Renal cortex interstitium (tissue), 11 donors: ENCODE results near the gene HOXA13. TPM values are rescaled to one million over a fixed set of nuclear protein-coding genes. Genes with fewer than 3 reads are reported as not detected.

Experiments used
- DNase-seq, 11 donors: peaks; one replicate each; pipeline ENCODE4 v3.0.0-alpha.2; 2013; ENCODE audit warnings: low read depth in 9 of 11, low spot score in 4 of 11; ENCODE audit errors: extremely low read depth in 1 of 11
- polyA plus RNA-seq, 3 donors: library from polyadenylated mRNA; unstranded; fragments of 120-200 nt; gene quantifications; one replicate each; pipeline ENCODE4 v1.2.1, GENCODE V29; 2013; ENCODE audit not compliant: insufficient read length in 3 of 3

Gene HOXA13
- polyA plus RNA-seq, 3 donors = 0.01 TPM; not detected in 2

- DNase-seq = no peak
These were observed 13.8 kb downstream of the HOXA13 start for GRCh38 chr7:27185854-27186667.

GRCh38 chr7:27185013-27185853, 14.7 kb downstream of the HOXA13 start, which contains the start of gene HOXA11:
HOXA11 (minus strand) TSS chr7:27185232; CDS start chr7:27185144, 88 bp downstream.
- peak; percentile 88 to 97 (median 92) for DNase-seq

GRCh38 chr7:27184337-27185012, 15.4 kb downstream of the HOXA13 start:
- DNase-seq = no peak

- no peak for DNase-seq
These were observed 16.1 kb downstream of the HOXA13 start for GRCh38 chr7:27183682-27184336.

GRCh38 chr7:27182861-27183681, 16.8 kb downstream of the HOXA13 start:
- no peak for DNase-seq

GRCh38 chr7:27182285-27182841, 17.5 kb downstream of the HOXA13 start:
- no peak for DNase-seq

DNA sequence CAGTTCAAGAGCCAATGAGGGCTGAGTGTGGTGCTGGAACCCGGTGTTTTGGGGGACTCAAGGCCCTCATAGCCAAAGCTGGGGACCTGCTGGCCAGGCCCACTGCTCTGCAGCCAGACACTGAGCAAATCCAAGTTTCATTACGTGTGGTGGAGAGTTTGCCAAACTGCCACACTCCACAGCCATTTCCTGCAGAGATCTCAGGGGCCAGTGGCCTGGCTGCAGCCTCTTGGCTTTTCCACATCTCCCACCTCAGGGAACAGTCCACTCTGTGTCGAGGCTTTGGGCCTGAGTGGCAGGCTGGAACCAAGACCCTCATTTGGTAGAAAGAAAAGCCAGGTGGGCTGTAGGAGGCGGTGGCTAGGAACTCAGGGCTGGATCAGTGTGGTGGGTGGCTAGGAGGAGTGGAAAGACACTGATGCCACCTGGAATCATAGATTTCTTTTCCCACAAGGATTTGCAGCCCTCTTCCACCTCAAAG, 18.1 kb downstream of the HOXA13 start:
- no peak for DNase-seq

DNA sequence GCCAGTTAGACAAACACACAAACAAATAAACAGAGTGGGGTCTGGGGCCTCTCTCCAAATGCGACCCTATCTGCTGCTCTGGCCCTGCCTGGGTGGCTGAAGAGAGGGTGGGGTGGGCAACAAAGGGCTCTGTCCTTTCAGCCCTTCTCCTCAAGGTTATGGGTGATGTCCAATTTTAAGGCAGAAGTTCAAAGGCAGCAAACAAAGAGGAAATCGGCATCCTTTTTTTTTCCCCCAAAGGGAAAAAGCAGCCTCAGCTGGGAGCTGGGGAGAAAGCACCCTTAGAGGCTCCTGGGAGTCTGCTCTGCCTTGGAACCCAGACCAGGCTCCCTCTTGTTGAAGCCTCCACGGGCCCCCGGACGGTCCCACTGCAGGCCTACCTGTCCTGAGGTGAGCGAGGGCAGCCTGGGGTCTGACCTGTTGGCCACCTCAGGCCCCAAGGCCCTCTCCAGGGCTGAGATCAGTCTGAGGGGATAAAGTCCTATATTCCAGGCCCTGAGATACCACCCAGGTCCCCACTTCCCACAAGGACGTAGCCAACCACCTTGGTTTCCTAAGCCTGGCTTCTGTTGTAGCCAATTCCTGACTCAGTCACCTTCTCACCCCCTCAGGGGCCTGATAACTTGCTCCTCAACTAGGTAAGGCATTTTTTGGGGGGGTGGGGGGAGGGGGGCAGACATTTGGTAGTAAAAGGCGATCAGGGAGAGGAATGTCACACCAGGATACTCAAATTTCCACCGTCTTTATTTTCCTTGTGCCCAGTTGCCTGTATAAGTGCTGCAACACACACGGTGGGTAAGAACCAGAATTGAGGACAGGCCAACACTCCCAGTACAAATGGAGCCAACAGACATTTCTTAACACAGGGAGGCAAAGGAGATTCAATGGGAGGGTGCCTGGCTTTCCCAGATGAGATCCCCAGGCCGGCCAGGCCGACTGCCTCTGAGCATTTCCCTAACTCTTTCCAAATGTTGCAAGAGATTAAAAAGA, 19.2 kb downstream of the HOXA13 start:
- DNase-seq = no peak

- DNase-seq = peak in 10 of 11 donors; percentile 83 to 94 (median 89)
These were observed 20.1 kb downstream of the HOXA13 start for GRCh38 chr7:27179503-27180430.

GRCh38 chr7:27179030-27179429, 20.9 kb downstream of the HOXA13 start:
- no peak for DNase-seq

- DNase-seq = no peak
These were observed 21.5 kb downstream of the HOXA13 start for GRCh38 chr7:27178366-27178765.

DNA sequence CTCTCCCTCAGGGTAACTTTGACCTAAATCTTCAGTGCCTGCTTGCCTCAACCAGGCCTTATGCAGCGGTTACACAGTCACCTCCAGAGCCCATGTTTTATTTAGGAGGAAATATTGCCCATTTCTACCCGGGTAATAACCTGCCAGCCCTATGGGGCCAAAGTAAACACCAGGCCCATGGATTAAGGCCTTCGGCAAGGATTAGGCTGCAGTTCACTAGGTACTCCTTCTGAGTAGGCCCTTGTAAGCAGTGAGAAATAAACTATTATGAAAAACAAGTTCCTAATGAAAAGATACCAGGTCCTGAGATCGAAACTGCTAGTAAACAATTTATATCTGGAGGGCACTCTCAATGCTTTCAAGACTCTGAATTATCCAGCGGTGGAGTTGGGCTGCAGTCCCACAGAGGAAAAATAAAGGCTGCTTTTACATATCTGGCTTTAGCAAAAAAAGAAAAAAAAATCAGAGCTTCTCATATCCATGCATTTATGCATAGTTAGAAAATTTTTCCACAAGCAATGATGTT, 22.0 kb downstream of the HOXA13 start:
- DNase-seq = no peak

DNA sequence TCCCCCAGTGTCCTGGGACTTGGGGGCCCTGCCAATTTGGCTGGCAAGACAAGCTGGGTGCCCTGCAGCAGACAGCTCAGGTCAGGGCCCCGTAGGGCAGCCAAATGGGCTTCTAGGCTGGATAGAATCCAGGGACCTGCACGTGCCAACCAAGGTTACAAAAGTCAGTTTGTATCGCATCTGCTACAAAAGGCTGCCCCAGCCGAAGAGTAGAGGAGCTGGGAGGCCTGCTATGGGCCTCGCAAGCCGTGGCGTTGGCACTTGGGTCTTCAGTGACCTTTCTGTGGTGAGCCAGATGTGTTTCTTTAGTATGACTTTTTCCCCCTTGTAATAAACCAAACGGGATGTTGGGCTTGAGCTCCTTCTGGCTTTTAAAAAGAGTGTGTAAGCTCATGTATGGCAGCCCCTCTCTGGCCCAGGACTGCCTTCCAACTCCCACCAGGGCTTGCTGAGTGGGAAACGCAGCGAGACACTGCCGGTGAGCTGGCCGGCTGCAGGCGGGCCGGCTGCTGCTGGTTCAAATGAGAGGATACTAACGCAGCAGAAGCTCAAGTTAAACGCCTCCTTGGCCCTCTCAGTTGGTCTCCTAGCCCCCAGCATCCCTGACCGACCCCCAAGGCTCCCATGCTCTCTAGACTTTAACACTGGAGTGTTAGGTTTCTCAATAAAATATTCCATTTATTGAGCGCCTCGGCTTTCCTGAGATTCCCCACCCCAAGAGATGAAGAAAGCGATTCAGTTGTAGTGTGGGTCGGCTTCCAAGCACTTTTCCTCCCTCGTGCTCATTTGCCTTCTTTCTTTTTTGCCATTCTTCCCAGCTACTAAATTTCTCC, 22.7 kb downstream of the HOXA13 start:
- DNase-seq = no peak

DNA sequence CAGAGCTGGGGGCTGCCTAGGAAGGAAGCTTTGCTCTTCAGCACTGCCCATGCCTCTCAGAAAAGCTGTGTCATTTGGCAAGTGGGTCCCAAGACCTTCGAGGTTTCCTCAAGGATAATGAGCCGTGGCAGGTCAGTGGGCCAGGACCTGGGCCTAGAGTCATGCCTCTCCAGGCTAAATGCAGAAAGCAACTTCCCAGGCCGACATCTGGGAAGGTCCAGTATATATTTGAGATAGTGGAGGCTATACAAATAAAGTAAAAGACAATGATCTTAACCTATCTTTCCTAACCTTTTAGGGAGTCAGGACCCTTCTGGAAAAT, 23.4 kb downstream of the HOXA13 start:
- DNase-seq = no peak
